Nephron (organoid): Measurements from ENCODE around the gene HHATL.

Source experiments
- H3K27ac Mint-ChIP-seq, 3 experiments: 2 replicates each; pipeline ENCODE4 v1.8.0; 2020; ENCODE audit warnings: mixed read lengths in 3 of 3, mild to moderate bottlenecking in 2 of 3, moderate library complexity in 1 of 3
- H3K27me3 Mint-ChIP-seq: 2 replicates; pipeline ENCODE4 v1.8.0; 2021; ENCODE audit warnings: low read depth, mild to moderate bottlenecking, moderate library complexity, mixed read lengths
- H3K36me3 Mint-ChIP-seq: 2 replicates; pipeline ENCODE4 v1.8.0; 2020; ENCODE audit warnings: low read depth, mixed read lengths
- H3K4me1 Mint-ChIP-seq: 2 replicates; pipeline ENCODE4 v1.8.0; 2020; ENCODE audit warnings: mixed read lengths
- H3K4me3 Mint-ChIP-seq, 3 experiments: 2 replicates each; pipeline ENCODE4 v1.8.0; 2020; ENCODE audit warnings: mild to moderate bottlenecking in 3 of 3, mixed read lengths in 3 of 3, moderate library complexity in 2 of 3
- H3K9me3 Mint-ChIP-seq: 2 replicates; pipeline ENCODE4 v1.8.0; 2020; ENCODE audit warnings: mixed read lengths
- CTCF ChIP-seq, 3 experiments: fragments of 200-600 bp; sonication (generic); IDR thresholded peaks; one replicate each; pipeline ENCODE4 v1.5.0; 2021; ENCODE audit warnings: antibody characterized with exemption in 3 of 3; ENCODE audit not compliant: unreplicated experiment in 3 of 3

The HHATL gene

GRCh38 chr3:42742688-42743087, 40.1 kb upstream of the HHATL start:
- peaks cover 5% of the 10 kb centered on the region for H3K9me3 Mint-ChIP-seq
- TF ChIP-seq CTCF (IDR thresholded peaks at IDR 0.05; ENCODE audit: unreplicated experiment in 3 of 3), result no peak
- no peak overlapping the region for H3K27ac Mint-ChIP-seq
- no peak overlapping the region for H3K4me3 Mint-ChIP-seq
- no peaks in the 10 kb centered on the region for H3K36me3 Mint-ChIP-seq
- H3K4me1 Mint-ChIP-seq, result peaks cover 22% of the 10 kb centered on the region
- H3K27me3 Mint-ChIP-seq, result peaks cover 3% of the 10 kb centered on the region

GRCh38 chr3:42742259-42742658, 39.7 kb upstream of the HHATL start:
- no peak for TF ChIP-seq CTCF (IDR thresholded peaks at IDR 0.05; ENCODE audit: unreplicated experiment in 3 of 3)
- peaks cover 5% of the 10 kb centered on the region for H3K9me3 Mint-ChIP-seq
- no peaks in the 10 kb centered on the region for H3K36me3 Mint-ChIP-seq
- no peak overlapping the region for H3K27ac Mint-ChIP-seq
- no peak overlapping the region for H3K4me3 Mint-ChIP-seq
- H3K27me3 Mint-ChIP-seq, result peaks cover 3% of the 10 kb centered on the region
- H3K4me1 Mint-ChIP-seq, result peaks cover 22% of the 10 kb centered on the region

GRCh38 chr3:42741796-42742195, 39.2 kb upstream of the HHATL start:
- peaks cover 3% of the 10 kb centered on the region for H3K27me3 Mint-ChIP-seq
- peaks cover 20% of the 10 kb centered on the region for H3K4me1 Mint-ChIP-seq
- H3K9me3 Mint-ChIP-seq, result peaks cover 5% of the 10 kb centered on the region
- no peaks in the 10 kb centered on the region for H3K36me3 Mint-ChIP-seq
- H3K27ac Mint-ChIP-seq, result no peak overlapping the region
- no peak overlapping the region for H3K4me3 Mint-ChIP-seq
- no peak for TF ChIP-seq CTCF (IDR thresholded peaks at IDR 0.05; ENCODE audit: unreplicated experiment in 3 of 3)

GRCh38 chr3:42739401-42740158, 37.0 kb upstream of the HHATL start:
- Mint-ChIP-seq H3K4me1 (peaks cover 4% of the 10 kb centered on the region), H3K9me3 (peaks cover 5% of the 10 kb centered on the region), H3K36me3 (no peaks in the 10 kb centered on the region), H3K27me3 (peaks cover 7% of the 10 kb centered on the region), H3K27ac (no peak overlapping the region), H3K4me3 (no peak overlapping the region)
- no peak for TF ChIP-seq CTCF (IDR thresholded peaks at IDR 0.05; ENCODE audit: unreplicated experiment in 3 of 3)

GRCh38 chr3:42736531-42736930, 33.9 kb upstream of the HHATL start:
- Mint-ChIP-seq H3K4me3 (no peak overlapping the region), H3K4me1 (peaks cover 4% of the 10 kb centered on the region), H3K27ac (no peak overlapping the region), H3K27me3 (peaks cover 16% of the 10 kb centered on the region), H3K9me3 (peaks cover 5% of the 10 kb centered on the region), H3K36me3 (no peaks in the 10 kb centered on the region)
- TF ChIP-seq CTCF (IDR thresholded peaks at IDR 0.05; ENCODE audit: unreplicated experiment in 3 of 3), result no peak

- peaks cover 16% of the 10 kb centered on the region for H3K27me3 Mint-ChIP-seq
- H3K4me3 Mint-ChIP-seq, result no peak overlapping the region
- peaks cover 4% of the 10 kb centered on the region for H3K4me1 Mint-ChIP-seq
- H3K9me3 Mint-ChIP-seq, result peaks cover 5% of the 10 kb centered on the region
- H3K36me3 Mint-ChIP-seq, result no peaks in the 10 kb centered on the region
- H3K27ac Mint-ChIP-seq, result no peak overlapping the region
- TF ChIP-seq CTCF (IDR thresholded peaks at IDR 0.05; ENCODE audit: unreplicated experiment in 3 of 3), result no peak
Measured at GRCh38 chr3:42736081-42736480, 33.5 kb upstream of the HHATL start.
